NCI-H524 (cell line): Measurements from ENCODE around the gene OTOP3.
A peak's percentile ranks its signal among the peaks of the same experiment; 100 is the strongest.
"Not testable (repeated sequence)": the region's sequence is repeated elsewhere in the genome, so short reads cannot be mapped to it uniquely, and the experiment has no call there.

Experiments
- DNase-seq, 2 experiments: peaks; one replicate each; lab custom pipeline; 2025; lab: John Stamatoyannopoulos, UW

Gene OTOP3

GRCh38 chr17:74961657-74962350 is 26.1 kb downstream of the OTOP3 start:
- DNase-seq, result peak; percentile 96 to 97

- DNase-seq, result peak in 1 of 2 experiments; percentile 42
These were observed 27.1 kb downstream of the OTOP3 start for GRCh38 chr17:74962622-74963394.

DNA sequence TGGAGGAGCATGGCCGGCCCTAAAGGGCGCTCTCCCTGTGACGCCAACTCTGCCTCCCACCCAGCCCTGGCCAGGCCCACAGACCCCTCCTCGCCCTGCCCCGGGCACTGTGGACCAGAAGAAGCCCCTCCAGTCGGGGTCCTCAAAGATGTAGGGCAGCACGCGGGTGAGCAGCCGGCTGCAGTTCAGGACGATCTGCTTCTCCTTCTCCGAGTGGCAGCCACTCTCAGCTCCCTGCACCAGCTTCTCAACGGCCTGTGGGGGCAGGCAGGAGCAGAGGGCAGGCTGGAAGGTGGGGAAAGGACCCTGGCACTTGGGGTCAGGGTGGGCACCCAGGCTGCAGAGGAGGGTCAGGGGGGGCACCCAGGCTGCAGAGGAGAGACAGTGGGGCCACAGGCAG is 28.0 kb downstream of the OTOP3 start:
- DNase-seq, result peak in 1 of 2 experiments; percentile 58

DNA sequence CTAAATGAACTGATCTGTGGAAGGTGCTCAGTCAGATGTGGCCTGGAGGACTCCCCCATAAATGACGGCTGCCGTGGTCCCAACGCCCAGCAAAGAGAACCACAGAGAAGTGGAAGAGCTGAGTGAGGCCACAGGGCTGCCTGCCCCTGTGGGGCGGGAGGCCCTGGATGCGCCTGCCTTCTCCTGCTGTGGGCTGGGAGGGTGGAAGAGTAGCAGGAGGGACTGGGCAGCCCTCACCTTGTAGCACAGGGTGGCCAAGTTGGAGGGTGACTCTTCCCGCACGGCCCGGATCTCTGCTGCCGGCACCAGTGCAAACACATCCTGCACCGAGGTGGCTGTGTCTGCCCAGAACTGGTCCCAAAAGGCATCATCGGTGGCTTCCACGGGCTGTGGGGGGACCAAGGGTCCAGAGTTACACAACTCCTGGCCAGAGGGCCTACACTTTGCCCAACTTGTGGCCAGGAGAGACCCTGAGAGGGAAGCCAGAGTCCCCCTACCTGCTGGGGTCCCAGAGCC is 28.6 kb downstream of the OTOP3 start:
- no peak for DNase-seq

GRCh38 chr17:74964988-74965622 is 29.4 kb downstream of the OTOP3 start:
- no peak for DNase-seq

GRCh38 chr17:74968361-74968780 is 32.7 kb downstream of the OTOP3 start:
- DNase-seq, result no peak

- not testable (repeated sequence) for DNase-seq
These were observed 33.8 kb downstream of the OTOP3 start for GRCh38 chr17:74969501-74969900.

DNA sequence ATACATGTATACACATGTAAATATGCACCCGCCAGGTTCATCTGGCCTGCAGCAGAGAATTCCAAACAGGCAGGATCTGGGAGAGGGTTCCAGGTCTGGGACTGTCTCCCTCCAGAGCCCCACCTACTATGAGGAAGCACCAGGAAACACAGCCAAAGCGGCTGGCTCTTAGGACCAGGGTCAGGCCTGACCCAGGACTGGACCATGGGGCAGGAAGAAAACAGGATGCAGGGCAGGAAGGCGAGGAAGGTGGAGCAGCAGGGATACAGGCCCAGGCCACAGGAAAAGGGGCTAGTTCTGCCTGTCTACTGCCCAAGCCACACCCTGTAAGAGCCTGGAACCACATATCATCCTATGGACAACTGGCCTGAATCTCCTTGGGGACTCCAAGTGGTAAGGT is 34.7 kb downstream of the OTOP3 start:
- DNase-seq, result no peak

- no peak for DNase-seq
These were observed 35.6 kb downstream of the OTOP3 start for GRCh38 chr17:74971069-74971841.

GRCh38 chr17:74971842-74972106 is 36.1 kb downstream of the OTOP3 start:
- no peak for DNase-seq

- peak; percentile 53 to 82 for DNase-seq
These were observed 36.6 kb downstream of the OTOP3 start, which contains the start of gene HID1 for GRCh38 chr17:74972107-74972972. Gene HID1 (minus strand): TSS chr17:74972759. CDS start chr17:74972656, 103 bp downstream.

DNA sequence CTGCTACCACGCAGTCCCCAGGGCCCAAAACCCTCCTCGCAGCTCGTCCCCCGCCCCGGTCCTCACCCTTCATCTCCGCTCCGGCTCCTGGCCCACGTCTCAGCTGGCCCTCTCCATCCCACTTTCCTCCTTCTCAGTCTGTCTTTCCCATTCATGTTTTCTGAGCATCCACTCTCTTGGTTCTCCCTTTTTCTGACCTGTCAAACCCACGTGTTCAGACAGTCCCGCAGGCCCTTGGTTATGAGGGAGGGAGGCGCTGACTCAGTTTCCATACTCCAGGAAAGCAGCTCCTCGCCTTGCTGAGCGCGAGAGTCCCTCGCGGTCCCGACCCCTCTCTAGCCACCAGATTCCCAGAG is 37.3 kb downstream of the OTOP3 start:
- no peak for DNase-seq

GRCh38 chr17:74975943-74976342 is 40.2 kb downstream of the OTOP3 start:
- no peak for DNase-seq

DNA sequence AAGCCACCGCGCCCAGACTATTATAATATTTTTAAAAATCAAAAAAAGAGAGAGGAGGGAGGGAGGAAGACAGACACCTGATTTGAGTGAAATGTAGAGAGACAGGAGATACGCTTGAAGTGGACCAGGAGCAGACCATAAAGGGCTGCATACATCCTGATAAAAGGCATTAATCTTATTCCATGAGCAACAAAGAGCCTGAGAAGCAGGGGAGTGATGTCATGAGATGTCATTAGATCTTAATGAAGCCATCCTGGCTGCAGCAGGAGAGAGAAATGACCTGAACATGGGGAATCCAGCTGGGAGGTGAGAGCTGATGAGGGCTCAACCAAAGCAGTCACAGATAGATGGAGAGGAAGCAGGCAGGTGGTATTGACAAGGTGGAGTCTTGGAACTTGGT is 42.1 kb downstream of the OTOP3 start:
- no peak for DNase-seq

GRCh38 chr17:74978240-74978639 is 42.5 kb downstream of the OTOP3 start:
- no peak for DNase-seq

GRCh38 chr17:74979408-74980146 is 43.9 kb downstream of the OTOP3 start:
- no peak for DNase-seq

GRCh38 chr17:74981318-74981978 is 45.8 kb downstream of the OTOP3 start:
- DNase-seq, result no peak

GRCh38 chr17:74981979-74982662 is 46.4 kb downstream of the OTOP3 start:
- DNase-seq, result peak; percentile 90 to 93

DNA sequence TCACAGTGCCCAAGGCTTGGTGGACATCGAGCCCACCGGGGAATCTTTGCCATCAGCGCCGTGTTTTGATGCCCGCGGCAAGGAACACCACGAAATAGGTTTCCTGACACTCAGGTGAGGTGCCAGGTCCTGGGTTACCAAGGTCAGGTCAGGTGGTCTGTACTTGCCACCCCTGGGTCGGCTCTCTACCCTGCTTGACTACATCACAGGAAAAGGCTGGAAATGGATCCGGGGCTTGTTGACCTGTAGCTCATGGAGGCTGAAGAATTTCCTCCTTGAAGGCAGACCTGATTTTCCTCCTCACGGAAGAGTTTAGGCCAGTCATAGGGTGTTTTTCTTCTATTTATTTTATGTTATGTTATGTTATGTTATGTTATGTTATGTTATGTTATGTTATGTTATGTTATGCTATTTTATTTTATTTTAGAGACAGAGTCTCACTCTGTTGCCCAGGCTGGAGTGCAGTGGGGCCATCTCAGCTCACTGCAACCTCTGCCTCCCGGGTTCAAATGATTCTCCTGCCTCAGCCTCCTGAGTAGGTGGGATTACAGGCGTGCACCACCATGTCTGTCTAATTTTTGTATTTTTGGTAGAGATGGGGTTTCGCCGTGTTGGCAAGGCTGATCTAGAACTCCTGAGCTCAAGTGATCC is 47.1 kb downstream of the OTOP3 start:
- DNase-seq, result peak in 1 of 2 experiments; percentile 57
